ENCODE results near the gene DOK3. TPM values are rescaled to one million over a fixed set of nuclear protein-coding genes. Genes with fewer than 3 reads are reported as not detected.

The DOK3 gene
- total and polyA plus RNA-seq, 2 of the 13 experiments (the other 11 are each of a cell fraction or from before 2014, with no cell fraction given): 1.4 to 1.5 TPM

GRCh38 chr5:177505075-177505474 is 4.6 kb downstream of the DOK3 start:
- no peaks in the 10 kb centered on the region for H3K36me3 ChIP-seq (replicated peaks in 1 of 2; ENCODE audit: control insufficient read depth in 1 of 2, insufficient read depth in 2 of 2, low read length in 2 of 2)
- H3K4me3 ChIP-seq (replicated peaks in 1 of 3; ENCODE audit: insufficient read depth in 1 of 3, low read depth in 2 of 3, low read length in 3 of 3): no peak overlapping the region
- ChIA-PET POLR2A (no interaction called here), CTCF (ENCODE audit: low intra/inter-chr PET ratio, low total read pairs) (no interaction called here)
- no peak overlapping the region for H3K27ac ChIP-seq (ENCODE audit: extremely low read length, insufficient read depth, low read length)
- ATAC-seq (no peak), DNase-seq (ENCODE audit: low spot score) (no peak), FAIRE-seq (no peak)
- WGBS (ENCODE audit: low lambda C conversion rate): 94% methylated on average over 3 of the region's 4 CpGs
- intact Hi-C loops (cut with micrococcal nuclease; ENCODE audit: unreplicated experiment) (no loop called here), in situ Hi-C loops (cut with HindIII; ENCODE audit: extremely low pct_ligation_motif_present, low pct_unique_long_range_greater_than_20kb) (no loop called here)
- no peaks in the 10 kb centered on the region for H3K79me2 ChIP-seq (ENCODE audit: insufficient read depth, low read length)
- no peak overlapping the region for H3K9ac ChIP-seq (ENCODE audit: insufficient read depth, low read depth, low read length)
- peaks cover 35% of the 10 kb centered on the region for H3K4me1 ChIP-seq (ENCODE audit: insufficient read depth, low read length)
- no peaks in the 10 kb centered on the region for H4K20me1 ChIP-seq (ENCODE audit: insufficient read depth, low read length)
- H3K4me2 ChIP-seq (ENCODE audit: low read depth, low read length): no peak overlapping the region
- H3K9me3 ChIP-seq (ENCODE audit: low read length): no peaks in the 10 kb centered on the region
- no peak overlapping the region for H2AFZ ChIP-seq (ENCODE audit: low read length)
- peaks cover 2 to 19% of the 10 kb centered on the region in 2 experiments; a peak in 4 of 5 replicates for H3K27me3 ChIP-seq (ENCODE audit: control insufficient read depth in 1 of 2, insufficient read depth in 2 of 2, low read length in 2 of 2)
- BruUV-seq (replicated peaks): no TSS peak
- TF ChIP-seq, protein P1, sequence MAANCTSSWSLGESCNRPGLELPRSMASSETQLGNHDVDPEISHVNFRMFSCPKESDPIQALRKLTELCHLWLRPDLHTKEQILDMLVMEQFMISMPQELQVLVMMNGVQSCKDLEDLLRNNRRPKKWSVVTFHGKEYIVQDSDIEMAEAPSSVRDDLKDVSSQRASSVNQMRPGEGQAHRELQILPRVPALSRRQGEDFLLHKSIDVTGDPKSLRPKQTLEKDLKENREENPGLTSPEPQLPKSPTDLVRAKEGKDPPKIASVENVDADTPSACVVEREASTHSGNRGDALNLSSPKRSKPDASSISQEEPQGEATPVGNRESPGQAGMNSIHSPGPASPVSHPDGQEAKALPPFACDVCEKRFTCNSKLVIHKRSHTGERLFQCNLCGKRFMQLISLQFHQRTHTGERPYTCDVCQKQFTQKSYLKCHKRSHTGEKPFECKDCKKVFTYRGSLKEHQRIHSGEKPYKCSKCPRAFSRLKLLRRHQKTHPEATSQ (CRISPR knock-in tag; IDR thresholded peaks at IDR 0.05; ENCODE audit: borderline replicate concordance): no peak
- TF ChIP-seq ZNF556 (CRISPR knock-in tag; IDR thresholded peaks at IDR 0.05; ENCODE audit: borderline replicate concordance): no peak
- TF ChIP-seq NFKBIZ (CRISPR knock-in tag; IDR thresholded peaks at IDR 0.05): no peak
- TF ChIP-seq, protein P2, sequence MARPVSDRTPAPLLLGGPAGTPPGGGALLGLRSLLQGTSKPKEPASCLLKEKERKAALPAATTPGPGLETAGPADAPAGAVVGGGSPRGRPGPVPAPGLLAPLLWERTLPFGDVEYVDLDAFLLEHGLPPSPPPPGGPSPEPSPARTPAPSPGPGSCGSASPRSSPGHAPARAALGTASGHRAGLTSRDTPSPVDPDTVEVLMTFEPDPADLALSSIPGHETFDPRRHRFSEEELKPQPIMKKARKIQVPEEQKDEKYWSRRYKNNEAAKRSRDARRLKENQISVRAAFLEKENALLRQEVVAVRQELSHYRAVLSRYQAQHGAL (CRISPR knock-in tag; IDR thresholded peaks at IDR 0.05; ENCODE audit: not compliant biosample characterization): no peak
- no peak for TF ChIP-seq ZFP41 (CRISPR knock-in tag; IDR thresholded peaks at IDR 0.05; ENCODE audit: borderline replicate concordance)
- TF ChIP-seq, protein P3, sequence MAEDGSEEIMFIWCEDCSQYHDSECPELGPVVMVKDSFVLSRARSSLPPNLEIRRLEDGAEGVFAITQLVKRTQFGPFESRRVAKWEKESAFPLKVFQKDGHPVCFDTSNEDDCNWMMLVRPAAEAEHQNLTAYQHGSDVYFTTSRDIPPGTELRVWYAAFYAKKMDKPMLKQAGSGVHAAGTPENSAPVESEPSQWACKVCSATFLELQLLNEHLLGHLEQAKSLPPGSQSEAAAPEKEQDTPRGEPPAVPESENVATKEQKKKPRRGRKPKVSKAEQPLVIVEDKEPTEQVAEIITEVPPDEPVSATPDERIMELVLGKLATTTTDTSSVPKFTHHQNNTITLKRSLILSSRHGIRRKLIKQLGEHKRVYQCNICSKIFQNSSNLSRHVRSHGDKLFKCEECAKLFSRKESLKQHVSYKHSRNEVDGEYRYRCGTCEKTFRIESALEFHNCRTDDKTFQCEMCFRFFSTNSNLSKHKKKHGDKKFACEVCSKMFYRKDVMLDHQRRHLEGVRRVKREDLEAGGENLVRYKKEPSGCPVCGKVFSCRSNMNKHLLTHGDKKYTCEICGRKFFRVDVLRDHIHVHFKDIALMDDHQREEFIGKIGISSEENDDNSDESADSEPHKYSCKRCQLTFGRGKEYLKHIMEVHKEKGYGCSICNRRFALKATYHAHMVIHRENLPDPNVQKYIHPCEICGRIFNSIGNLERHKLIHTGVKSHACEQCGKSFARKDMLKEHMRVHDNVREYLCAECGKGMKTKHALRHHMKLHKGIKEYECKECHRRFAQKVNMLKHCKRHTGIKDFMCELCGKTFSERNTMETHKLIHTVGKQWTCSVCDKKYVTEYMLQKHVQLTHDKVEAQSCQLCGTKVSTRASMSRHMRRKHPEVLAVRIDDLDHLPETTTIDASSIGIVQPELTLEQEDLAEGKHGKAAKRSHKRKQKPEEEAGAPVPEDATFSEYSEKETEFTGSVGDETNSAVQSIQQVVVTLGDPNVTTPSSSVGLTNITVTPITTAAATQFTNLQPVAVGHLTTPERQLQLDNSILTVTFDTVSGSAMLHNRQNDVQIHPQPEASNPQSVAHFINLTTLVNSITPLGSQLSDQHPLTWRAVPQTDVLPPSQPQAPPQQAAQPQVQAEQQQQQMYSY (CRISPR knock-in tag; IDR thresholded peaks at IDR 0.05): no peak
- no peak for TF ChIP-seq ZNF788 (CRISPR knock-in tag; IDR thresholded peaks at IDR 0.05; ENCODE audit: borderline replicate concordance)
- TF ChIP-seq NONO (IDR thresholded peaks at IDR 0.05): no peak
- no peak for TF ChIP-seq NONO (CRISPR knock-in tag; conservative IDR thresholded peaks at IDR 0.05)
- TF ChIP-seq, protein P4, sequence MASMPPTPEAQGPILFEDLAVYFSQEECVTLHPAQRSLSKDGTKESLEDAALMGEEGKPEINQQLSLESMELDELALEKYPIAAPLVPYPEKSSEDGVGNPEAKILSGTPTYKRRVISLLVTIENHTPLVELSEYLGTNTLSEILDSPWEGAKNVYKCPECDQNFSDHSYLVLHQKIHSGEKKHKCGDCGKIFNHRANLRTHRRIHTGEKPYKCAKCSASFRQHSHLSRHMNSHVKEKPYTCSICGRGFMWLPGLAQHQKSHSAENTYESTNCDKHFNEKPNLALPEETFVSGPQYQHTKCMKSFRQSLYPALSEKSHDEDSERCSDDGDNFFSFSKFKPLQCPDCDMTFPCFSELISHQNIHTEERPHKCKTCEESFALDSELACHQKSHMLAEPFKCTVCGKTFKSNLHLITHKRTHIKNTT (CRISPR knock-in tag; IDR thresholded peaks at IDR 0.05): no peak
- TF ChIP-seq HOXA9 (CRISPR knock-in tag; IDR thresholded peaks at IDR 0.05; ENCODE audit: borderline replicate concordance): no peak
- TF ChIP-seq HNF1A (IDR thresholded peaks at IDR 0.05; ENCODE audit: low read depth): no peak
- TF ChIP-seq HNF1A (CRISPR knock-in tag; IDR thresholded peaks at IDR 0.05; ENCODE audit: borderline replicate concordance): no peak
- no peak for TF ChIP-seq RXRB (CRISPR knock-in tag; IDR thresholded peaks at IDR 0.05; ENCODE audit: borderline replicate concordance)
